ENCODE data around the gene MATN1.

The MATN1 gene

DNA sequence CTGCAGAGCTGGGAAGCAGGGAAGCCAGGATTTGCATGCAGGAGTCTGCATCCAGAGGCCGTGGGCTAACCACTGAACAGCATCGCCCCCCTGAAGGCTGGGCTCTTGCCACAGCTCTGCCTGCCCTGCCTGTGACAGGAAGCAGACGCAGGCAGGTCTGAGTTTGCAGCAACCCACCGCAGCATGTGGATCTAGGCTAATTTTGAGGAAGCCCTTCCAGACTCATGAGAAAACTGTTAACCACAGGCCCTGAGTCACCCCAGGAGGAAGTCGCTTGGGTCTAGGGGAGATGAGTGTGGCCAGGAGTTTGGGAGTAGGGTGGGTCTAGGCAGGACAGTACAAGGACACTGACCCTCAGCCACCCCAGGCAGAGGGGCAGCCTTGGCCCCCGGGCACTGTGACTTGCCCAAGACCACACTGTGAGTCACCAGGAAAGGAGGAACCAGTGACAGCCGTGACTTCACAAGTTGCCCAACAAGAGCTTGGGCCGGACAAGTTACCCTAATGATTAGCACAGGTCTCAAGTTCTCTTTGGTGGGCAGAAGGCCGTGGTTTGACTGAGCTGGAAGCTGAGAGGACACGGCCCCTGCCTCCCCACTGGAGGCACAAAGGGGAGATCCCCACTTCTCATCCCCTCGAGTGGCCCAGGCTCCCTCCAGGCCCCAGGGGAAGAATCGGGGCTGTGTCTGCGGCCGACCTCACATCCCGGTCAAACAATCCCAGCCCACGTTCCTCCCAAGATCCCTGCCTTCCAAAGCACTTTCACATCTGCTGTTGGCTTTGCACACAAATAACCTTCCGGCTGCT lies 33.4 kb upstream of the MATN1 start:
- 82% methylated on average over 17 of the region's 17 CpGs for WGBS
- no peak overlapping the region for H3K4me3 ChIP-seq (ENCODE audit: low read length)
- no peak overlapping the region for H3K9ac ChIP-seq (ENCODE audit: low read depth, low read length)
- peaks cover 3% of the 10 kb centered on the region; the same call in 1 of the 2 replicates for H3K9me3 ChIP-seq (ENCODE audit: insufficient read depth, low read depth, low read length)
- H3K27me3 ChIP-seq (ENCODE audit: insufficient read depth, low read length): no peaks in the 10 kb centered on the region
- no peak overlapping the region for H3K27ac ChIP-seq (ENCODE audit: low read depth, low read length)
- no peaks in the 10 kb centered on the region for H3K36me3 ChIP-seq (ENCODE audit: insufficient read depth, low read length)
- H3K4me1 ChIP-seq (ENCODE audit: insufficient read depth, low read length): peaks cover 9% of the 10 kb centered on the region

DNA sequence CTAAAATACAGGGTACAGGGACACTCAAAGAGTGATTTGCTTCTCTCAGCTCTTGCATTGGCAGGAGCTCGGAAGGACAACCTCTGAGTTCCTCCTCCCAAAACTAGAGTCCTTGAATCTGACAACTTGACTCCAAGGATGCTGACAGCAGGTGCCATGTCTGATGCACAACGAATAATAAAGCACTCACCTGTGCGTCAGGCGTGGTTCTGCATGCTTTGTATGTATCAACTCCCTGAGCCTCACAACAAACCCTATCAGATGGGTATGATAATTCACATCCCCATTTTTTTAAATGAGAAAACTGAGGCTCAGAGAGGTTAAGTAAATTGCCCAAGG lies 32.8 kb upstream of the MATN1 start:
- H3K36me3 ChIP-seq (ENCODE audit: insufficient read depth, low read length): no peaks in the 10 kb centered on the region
- no peak overlapping the region for H3K27ac ChIP-seq (ENCODE audit: low read depth, low read length)
- H3K4me3 ChIP-seq (ENCODE audit: low read length): no peak overlapping the region
- peaks cover 3% of the 10 kb centered on the region; the same call in 1 of the 2 replicates for H3K9me3 ChIP-seq (ENCODE audit: insufficient read depth, low read depth, low read length)
- 90% methylated on average over 4 of the region's 4 CpGs for WGBS
- peaks cover 4% of the 10 kb centered on the region for H3K4me1 ChIP-seq (ENCODE audit: insufficient read depth, low read length)
- H3K9ac ChIP-seq (ENCODE audit: low read depth, low read length): no peak overlapping the region
- no peaks in the 10 kb centered on the region for H3K27me3 ChIP-seq (ENCODE audit: insufficient read depth, low read length)

DNA sequence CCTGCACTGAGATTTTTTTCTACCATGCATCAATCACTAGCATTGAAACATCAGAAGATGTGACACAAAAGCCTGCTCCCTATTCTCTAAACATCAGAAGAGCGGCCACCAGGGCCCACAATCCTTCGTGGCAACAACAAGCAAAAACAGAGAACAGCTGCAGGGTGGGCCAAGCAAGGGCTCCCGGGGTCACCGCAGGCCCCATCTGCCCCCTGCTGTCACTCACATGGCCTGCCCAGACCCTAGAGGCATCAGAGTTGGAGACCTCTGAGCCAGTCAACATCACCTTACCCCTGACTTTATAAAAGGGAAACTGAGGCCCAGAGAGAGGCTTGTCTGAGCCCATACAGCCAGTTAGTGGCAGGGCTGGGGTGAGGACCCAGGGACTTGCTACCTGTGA lies 32.4 kb upstream of the MATN1 start:
- Histone ChIP-seq H3K9ac (ENCODE audit: low read depth, low read length) (no peak overlapping the region), H3K4me1 (ENCODE audit: insufficient read depth, low read length) (peaks cover 4% of the 10 kb centered on the region), H3K36me3 (ENCODE audit: insufficient read depth, low read length) (no peaks in the 10 kb centered on the region), H3K27me3 (ENCODE audit: insufficient read depth, low read length) (no peaks in the 10 kb centered on the region), H3K4me3 (ENCODE audit: low read length) (no peak overlapping the region), H3K27ac (ENCODE audit: low read depth, low read length) (no peak overlapping the region), H3K9me3 (ENCODE audit: insufficient read depth, low read depth, low read length) (peaks cover 3% of the 10 kb centered on the region; the same call in 1 of the 2 replicates)
- 89% methylated on average over 4 of the region's 4 CpGs for WGBS

DNA sequence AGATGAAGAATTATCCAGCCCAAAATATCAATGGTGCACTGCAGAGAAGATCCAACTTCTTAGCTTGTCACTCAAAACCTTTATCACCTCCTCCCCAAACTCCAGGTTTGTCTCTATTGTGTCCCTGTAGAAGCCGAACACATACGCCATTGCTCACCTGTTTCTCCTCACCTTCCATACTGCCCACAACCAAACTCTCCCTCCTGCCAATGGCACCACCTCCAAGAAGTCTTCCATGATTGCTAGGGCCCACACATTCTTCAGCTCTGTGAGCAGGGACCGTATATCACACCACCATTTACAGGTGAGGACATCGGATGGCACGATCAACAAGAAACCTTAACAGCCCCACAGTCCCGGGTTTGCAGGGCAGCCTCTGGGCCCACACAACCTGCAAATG lies 31.9 kb upstream of the MATN1 start:
- Histone ChIP-seq H3K27me3 (ENCODE audit: insufficient read depth, low read length) (no peaks in the 10 kb centered on the region), H3K9ac (ENCODE audit: low read depth, low read length) (no peak overlapping the region), H3K27ac (ENCODE audit: low read depth, low read length) (no peak overlapping the region), H3K4me1 (ENCODE audit: insufficient read depth, low read length) (peaks cover 3% of the 10 kb centered on the region), H3K36me3 (ENCODE audit: insufficient read depth, low read length) (no peaks in the 10 kb centered on the region), H3K9me3 (ENCODE audit: insufficient read depth, low read depth, low read length) (peaks cover 2% of the 10 kb centered on the region; the same call in 1 of the 2 replicates), H3K4me3 (ENCODE audit: low read length) (no peak overlapping the region)
- WGBS: 94% methylated on average over 6 of the region's 6 CpGs

DNA sequence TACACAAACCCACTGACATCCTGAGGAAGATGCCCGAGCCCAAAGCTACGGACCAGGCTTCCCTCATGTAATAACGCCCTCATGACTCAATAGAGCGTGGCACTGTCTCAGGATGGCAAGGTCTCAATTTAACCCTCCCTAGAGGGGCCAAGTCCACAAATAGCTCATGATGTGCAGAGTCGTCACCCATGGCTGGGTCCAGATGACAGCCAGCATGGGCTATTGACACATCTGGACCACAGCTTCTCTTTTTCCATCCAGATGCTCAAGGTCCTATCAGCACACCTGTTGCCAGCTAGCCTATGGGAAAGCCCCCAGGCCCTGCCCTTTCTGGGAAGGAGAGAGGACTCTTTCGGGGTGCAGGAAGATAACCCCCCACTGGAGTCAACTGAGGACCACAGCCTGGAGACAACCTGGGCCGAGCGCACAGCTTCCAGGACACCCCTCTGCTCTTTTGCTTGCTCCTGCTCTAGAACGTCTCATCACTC lies 31.3 kb upstream of the MATN1 start:
- 92% methylated on average over 9 of the region's 9 CpGs for WGBS
- H3K27me3 ChIP-seq (ENCODE audit: insufficient read depth, low read length): no peaks in the 10 kb centered on the region
- no peak overlapping the region for H3K27ac ChIP-seq (ENCODE audit: low read depth, low read length)
- no peaks in the 10 kb centered on the region for H3K9me3 ChIP-seq (ENCODE audit: insufficient read depth, low read depth, low read length)
- no peaks in the 10 kb centered on the region for H3K36me3 ChIP-seq (ENCODE audit: insufficient read depth, low read length)
- no peak overlapping the region for H3K4me3 ChIP-seq (ENCODE audit: low read length)
- H3K4me1 ChIP-seq (ENCODE audit: insufficient read depth, low read length): no peaks in the 10 kb centered on the region
- H3K9ac ChIP-seq (ENCODE audit: low read depth, low read length): no peak overlapping the region

DNA sequence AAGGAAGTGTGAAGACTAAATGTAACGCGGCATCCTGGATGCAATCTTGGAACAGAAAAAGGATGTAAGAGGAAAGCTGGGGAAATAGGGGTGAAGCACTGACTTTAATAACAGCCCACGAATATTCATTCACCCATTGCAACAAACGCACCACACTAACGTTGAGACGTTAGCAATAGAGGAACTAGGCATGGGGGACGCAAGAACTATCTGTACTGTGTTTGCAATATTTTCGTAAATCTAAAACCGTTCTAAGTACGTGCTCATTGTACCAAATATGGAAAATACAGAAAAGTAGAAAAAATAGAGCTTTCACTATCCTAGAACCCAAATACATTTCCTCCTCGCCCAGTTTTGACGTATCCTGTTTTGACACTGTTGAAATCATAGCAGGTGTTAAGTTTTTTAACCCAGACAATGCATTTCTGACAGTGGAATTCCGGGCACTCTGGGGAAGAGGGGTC lies 30.3 kb upstream of the MATN1 start:
- Histone ChIP-seq H3K9me3 (ENCODE audit: insufficient read depth, low read depth, low read length) (no peaks in the 10 kb centered on the region), H3K4me1 (ENCODE audit: insufficient read depth, low read length) (0 out of 2 replicates have a peak, but pooled peaks cover under 1% of the 10 kb centered on the region), H3K36me3 (ENCODE audit: insufficient read depth, low read length) (no peaks in the 10 kb centered on the region), H3K27ac (ENCODE audit: low read depth, low read length) (no peak overlapping the region), H3K9ac (ENCODE audit: low read depth, low read length) (no peak overlapping the region), H3K4me3 (ENCODE audit: low read length) (no peak overlapping the region), H3K27me3 (ENCODE audit: insufficient read depth, low read length) (no peaks in the 10 kb centered on the region)
- WGBS: 93% methylated on average over 13 of the region's 13 CpGs

DNA sequence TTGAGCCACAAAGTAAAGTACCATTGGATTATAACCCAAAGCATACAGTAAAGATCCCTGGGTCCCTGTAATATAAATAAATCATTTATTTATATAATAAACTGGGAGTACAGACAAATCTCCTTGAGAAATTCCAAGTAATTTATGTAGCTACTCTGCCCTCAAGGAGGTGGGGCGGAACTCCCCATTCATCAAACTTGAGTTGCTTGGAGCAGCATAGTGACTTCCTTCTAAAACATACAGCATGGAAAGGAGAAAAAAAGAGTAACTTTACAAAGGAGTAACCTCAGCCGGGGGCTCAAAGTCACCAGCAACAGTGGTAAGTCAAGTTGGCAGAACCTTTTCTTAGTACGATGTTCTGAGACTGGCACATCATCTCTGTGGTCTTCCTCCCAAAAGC lies 29.7 kb upstream of the MATN1 start:
- H3K9me3 ChIP-seq (ENCODE audit: insufficient read depth, low read depth, low read length): no peaks in the 10 kb centered on the region
- no peaks in the 10 kb centered on the region for H3K36me3 ChIP-seq (ENCODE audit: insufficient read depth, low read length)
- 0 out of 2 replicates have a peak, but pooled peaks cover 6% of the 10 kb centered on the region for H3K4me1 ChIP-seq (ENCODE audit: insufficient read depth, low read length)
- no peak overlapping the region for H3K4me3 ChIP-seq (ENCODE audit: low read length)
- no peak overlapping the region for H3K9ac ChIP-seq (ENCODE audit: low read depth, low read length)
- WGBS: 93% methylated on average over 2 of the region's 3 CpGs
- no peaks in the 10 kb centered on the region for H3K27me3 ChIP-seq (ENCODE audit: insufficient read depth, low read length)
- H3K27ac ChIP-seq (ENCODE audit: low read depth, low read length): no peak overlapping the region

DNA sequence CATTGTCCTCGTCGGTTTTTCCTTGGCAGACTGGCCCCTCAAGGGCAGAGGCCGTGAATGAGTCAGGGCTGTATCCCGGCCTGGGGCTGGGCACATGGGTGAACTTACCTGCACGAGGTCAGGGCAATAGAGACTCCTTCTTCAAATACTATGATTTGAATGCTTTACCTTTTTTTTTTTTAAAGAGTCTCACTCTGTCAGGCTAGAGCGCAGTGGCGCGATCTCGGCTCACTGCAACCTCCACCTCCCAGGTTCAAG lies 29.2 kb upstream of the MATN1 start:
- no peak overlapping the region for H3K27ac ChIP-seq (ENCODE audit: low read depth, low read length)
- no peaks in the 10 kb centered on the region for H3K9me3 ChIP-seq (ENCODE audit: insufficient read depth, low read depth, low read length)
- H3K36me3 ChIP-seq (ENCODE audit: insufficient read depth, low read length): no peaks in the 10 kb centered on the region
- H3K27me3 ChIP-seq (ENCODE audit: insufficient read depth, low read length): no peaks in the 10 kb centered on the region
- no peak overlapping the region for H3K4me3 ChIP-seq (ENCODE audit: low read length)
- H3K4me1 ChIP-seq (ENCODE audit: insufficient read depth, low read length): 0 out of 2 replicates have a peak, but pooled peaks cover 6% of the 10 kb centered on the region
- no peak overlapping the region for H3K9ac ChIP-seq (ENCODE audit: low read depth, low read length)
- 91% methylated on average over 9 of the region's 9 CpGs for WGBS

DNA sequence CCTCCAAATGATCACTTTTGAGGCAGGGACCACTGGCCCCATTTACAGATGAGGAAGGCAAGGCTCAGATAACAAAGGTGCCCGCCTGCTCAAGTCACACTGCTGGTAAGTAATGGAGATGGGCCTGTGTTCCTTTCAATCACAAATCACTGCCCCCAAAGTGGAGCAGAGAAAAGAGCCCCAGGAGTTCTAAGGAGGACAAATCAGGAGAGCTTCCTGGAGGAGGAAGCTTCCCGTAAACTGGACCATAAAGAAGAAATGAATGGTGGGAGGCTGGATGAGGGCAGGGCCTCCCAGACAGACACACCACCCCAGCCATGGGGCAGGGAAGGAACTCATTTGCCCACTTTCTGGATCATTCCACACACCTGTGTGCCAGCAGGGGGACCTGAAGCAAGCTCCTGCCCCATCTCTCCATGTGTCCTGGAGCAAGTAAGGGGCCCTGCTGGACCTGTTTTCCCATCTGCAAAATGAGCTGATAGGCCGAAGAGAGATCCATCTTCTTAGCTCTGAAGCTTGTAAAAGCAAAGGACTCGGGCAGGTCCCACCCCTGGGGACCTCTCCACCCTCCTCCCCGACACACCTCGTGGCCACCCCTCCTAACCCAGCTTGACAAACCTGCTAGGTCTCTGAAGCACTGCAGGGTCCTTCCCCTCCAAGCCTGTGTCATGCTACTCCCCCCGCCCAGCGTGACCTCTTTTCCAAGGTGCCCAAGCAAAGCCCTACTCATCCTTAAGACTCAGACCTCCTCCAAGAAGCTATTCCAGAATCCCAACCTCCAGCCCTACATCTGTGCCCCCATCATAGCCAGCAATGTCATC lies 28.7 kb upstream of the MATN1 start:
- Histone ChIP-seq H3K4me1 (ENCODE audit: insufficient read depth, low read length) (0 out of 2 replicates have a peak, but pooled peaks cover 6% of the 10 kb centered on the region), H3K9ac (ENCODE audit: low read depth, low read length) (no peak overlapping the region), H3K27ac (ENCODE audit: low read depth, low read length) (no peak overlapping the region), H3K9me3 (ENCODE audit: insufficient read depth, low read depth, low read length) (no peaks in the 10 kb centered on the region), H3K4me3 (ENCODE audit: low read length) (no peak overlapping the region), H3K36me3 (ENCODE audit: insufficient read depth, low read length) (no peaks in the 10 kb centered on the region), H3K27me3 (ENCODE audit: insufficient read depth, low read length) (no peaks in the 10 kb centered on the region)
- 81% methylated on average over 8 of the region's 8 CpGs for whole genome bisulfite sequencing

DNA sequence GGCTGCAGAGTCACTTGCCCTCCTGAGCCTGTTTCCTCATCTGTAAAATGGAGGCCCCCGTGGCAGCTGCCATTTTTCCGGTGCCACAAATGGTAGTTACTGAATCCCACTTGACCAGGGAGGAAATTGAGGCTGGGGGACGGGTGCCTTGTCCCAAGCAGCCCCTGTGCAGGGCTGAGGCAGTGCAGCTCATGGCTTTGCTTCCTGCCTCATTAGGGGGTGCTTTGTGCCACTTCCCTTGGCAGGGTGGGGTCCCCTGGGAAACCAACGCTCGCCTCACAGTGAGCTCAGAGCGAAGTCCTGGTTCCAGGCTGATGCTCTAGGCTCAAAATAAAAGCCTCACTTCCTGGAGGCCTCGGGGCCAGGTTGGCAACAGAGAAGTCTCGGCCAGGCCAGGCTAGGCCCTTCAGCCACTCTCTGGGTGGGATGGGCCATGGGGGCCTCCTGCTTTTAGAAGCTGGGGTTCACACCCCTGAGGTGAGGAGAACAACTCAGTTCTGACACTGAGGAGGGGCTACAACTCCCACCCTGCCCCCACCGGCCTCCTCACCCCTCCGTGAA lies 27.4 kb upstream of the MATN1 start:
- 91% methylated on average over 10 of the region's 10 CpGs for WGBS
- Histone ChIP-seq H3K4me3 (ENCODE audit: low read length) (no peak overlapping the region), H3K9ac (ENCODE audit: low read depth, low read length) (no peak overlapping the region), H3K4me1 (ENCODE audit: insufficient read depth, low read length) (0 out of 2 replicates have a peak, but pooled peaks cover 6% of the 10 kb centered on the region), H3K27ac (ENCODE audit: low read depth, low read length) (no peak overlapping the region), H3K27me3 (ENCODE audit: insufficient read depth, low read length) (no peaks in the 10 kb centered on the region), H3K36me3 (ENCODE audit: insufficient read depth, low read length) (no peaks in the 10 kb centered on the region), H3K9me3 (ENCODE audit: insufficient read depth, low read depth, low read length) (no peaks in the 10 kb centered on the region)

Measured in HUES64 (cell line).